Transverse colon (tissue), 4 donors: ENCODE data around the gene GDF11. TPM values are rescaled to one million over a fixed set of nuclear protein-coding genes. Genes with fewer than 3 reads are reported as not detected.

ENCODE experiments used
- DNase-seq: peaks from one replicate; pipeline ENCODE4 v3.0.0-alpha.2; 2019
- H3K27ac ChIP-seq, 4 donors: fragments of 200-600 bp; sonication (generic); 2 replicates each; pipeline ENCODE4 v1.5.1; 2016 to 2018; ENCODE audit warnings: inconsistent platforms in 4 of 4
- H3K27me3 ChIP-seq: fragments of 200-600 bp; sonication (generic); 2 replicates; pipeline ENCODE4 v1.5.1; 2017; ENCODE audit warnings: inconsistent platforms
- H3K36me3 ChIP-seq, 4 donors: fragments of 200-600 bp; sonication (generic); 2 replicates each; pipeline ENCODE4 v1.5.1; 2017 to 2019; ENCODE audit warnings: inconsistent platforms in 4 of 4
- H3K4me1 ChIP-seq, 4 donors: fragments of 200-600 bp; sonication (generic); 2 replicates each; pipeline ENCODE4 v1.5.1; 2017 to 2020; ENCODE audit warnings: inconsistent platforms in 4 of 4
- H3K4me3 ChIP-seq, 4 donors: fragments of 200-600 bp; sonication (generic); 1 replicate in 1 of 4; 2 replicates in 3 of 4; pipeline versions ENCODE4 v1.5.1 to v1.6.1; 2017 to 2019; ENCODE audit warnings: inconsistent platforms in 4 of 4
- H3K9me3 ChIP-seq, 2 donors: fragments of 200-600 bp; sonication (generic); 2 replicates each; pipeline ENCODE4 v1.5.1; 2017 to 2019; ENCODE audit warnings: inconsistent platforms in 2 of 2
- EP300 ChIP-seq: sonication (generic); formaldehyde crosslinking; IDR thresholded peaks from one replicate; pipeline ENCODE4 v1.6.1; 2017; ENCODE audit warnings: antibody characterized with exemption, low read depth
- POLR2A ChIP-seq: fragments of 450-650 bp; IDR thresholded peaks from one replicate; pipeline ENCODE4 v1.6.1; 2016; ENCODE audit warnings: antibody characterized with exemption, mild to moderate bottlenecking, moderate library complexity
- POLR2AphosphoS5 ChIP-seq, 3 donors: sonication (generic); formaldehyde crosslinking; IDR thresholded peaks; one replicate each; pipeline ENCODE4 v1.6.1; 2016; ENCODE audit warnings: antibody characterized with exemption in 3 of 3
- WGBS, 2 donors: methylation state at CpG; one replicate each; pipeline ENCODE4 v1.1.5; 2018; ENCODE audit warnings: low coverage in 1 of 2; 5-methylcytosine and 5-hydroxymethylcytosine counted together
- in situ Hi-C, 4 donors: fragments of 200-750 bp; cut with MboI; loops; one replicate each; pipeline versions ENCODE4 v1.15.0 to v1.15.1; 2017; ENCODE audit warnings: low sequenced_read_pairs in 3 of 4, low pct_ligation_motif_present in 1 of 4, low pct_unique_long_range_greater_than_20kb in 1 of 4
- intact Hi-C: fragments of 100-400 bp; cut with DNase I; formaldehyde crosslinking; loops from one replicate; pipeline ENCODE4 v1.15.1; 2023; ENCODE audit warnings: low total_unique reads
- total RNA-seq, 4 donors: library from RNA; depleted of rRNA; stranded (reverse); fragments of >200 nt; gene quantifications; one replicate each; pipeline ENCODE4 v1.1.0, GENCODE V29; 2016
- TF ChIP-seq, protein P1 (sequence below), 5 experiments: fragments of 200-600 bp in 3 of 5; fragments of 450-650 bp in 2 of 5; sonication (generic) in 3 of 5; IDR thresholded peaks; 1 replicate in 2 of 5; 2 replicates in 3 of 5; pipeline ENCODE4 v1.5.1; 2016 to 2017; ENCODE audit warnings: antibody characterized with exemption in 5 of 5, inconsistent platforms in 3 of 5, mild to moderate bottlenecking in 2 of 5, moderate library complexity in 1 of 5

Gene GDF11
- total RNA-seq, 4 donors from 2014 or later: 0.37 to 1.7 (median 0.60) TPM

- WGBS, 2 donors: 0% methylated on average over 1 to 33 of the region's 61 CpGs
- H3K36me3 ChIP-seq: no peaks in the 10 kb centered on the region
- TF ChIP-seq POLR2AphosphoS5 (IDR thresholded peaks at IDR 0.05) (peak; percentile 85 to 93 (median 88)), EP300 (peak; percentile 56), POLR2A (peak; percentile 81)
- TF ChIP-seq, protein P1, sequence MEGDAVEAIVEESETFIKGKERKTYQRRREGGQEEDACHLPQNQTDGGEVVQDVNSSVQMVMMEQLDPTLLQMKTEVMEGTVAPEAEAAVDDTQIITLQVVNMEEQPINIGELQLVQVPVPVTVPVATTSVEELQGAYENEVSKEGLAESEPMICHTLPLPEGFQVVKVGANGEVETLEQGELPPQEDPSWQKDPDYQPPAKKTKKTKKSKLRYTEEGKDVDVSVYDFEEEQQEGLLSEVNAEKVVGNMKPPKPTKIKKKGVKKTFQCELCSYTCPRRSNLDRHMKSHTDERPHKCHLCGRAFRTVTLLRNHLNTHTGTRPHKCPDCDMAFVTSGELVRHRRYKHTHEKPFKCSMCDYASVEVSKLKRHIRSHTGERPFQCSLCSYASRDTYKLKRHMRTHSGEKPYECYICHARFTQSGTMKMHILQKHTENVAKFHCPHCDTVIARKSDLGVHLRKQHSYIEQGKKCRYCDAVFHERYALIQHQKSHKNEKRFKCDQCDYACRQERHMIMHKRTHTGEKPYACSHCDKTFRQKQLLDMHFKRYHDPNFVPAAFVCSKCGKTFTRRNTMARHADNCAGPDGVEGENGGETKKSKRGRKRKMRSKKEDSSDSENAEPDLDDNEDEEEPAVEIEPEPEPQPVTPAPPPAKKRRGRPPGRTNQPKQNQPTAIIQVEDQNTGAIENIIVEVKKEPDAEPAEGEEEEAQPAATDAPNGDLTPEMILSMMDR (IDR thresholded peaks at IDR 0.05): peak in 1 of 5 experiments; percentile 23
- no peaks in the 10 kb centered on the region for H3K27me3 ChIP-seq
- intact Hi-C loops: no loop called here
- peaks cover 23 to 57% (median 39%) of the 10 kb centered on the region in 4 donors for H3K4me1 ChIP-seq
- DNase-seq: peak; percentile 92
- H3K4me3 ChIP-seq: peak within 1 kb of the TSS; percentile 87 to 99 (median 92)
- H3K27ac ChIP-seq: peak within 1 kb of the TSS; percentile 96 to 99 (median 98)
- no peaks in the 10 kb centered on the region for H3K9me3 ChIP-seq
- in situ Hi-C loops: loop anchor here in 1 of 4 donors (10.0 kb wide), 1 partner anchor 386 kb away; the partner anchor contains the start of genes RPL41 and ZC3H10
Measured at GRCh38 chr12:55728939-55729818, 13.7 kb upstream of the GDF11 start, which contains the start of gene CD63. TSS of gene CD63 (minus strand) at chr12:55729009. CDS start at chr12:55728341, 668 bp downstream.

DNA sequence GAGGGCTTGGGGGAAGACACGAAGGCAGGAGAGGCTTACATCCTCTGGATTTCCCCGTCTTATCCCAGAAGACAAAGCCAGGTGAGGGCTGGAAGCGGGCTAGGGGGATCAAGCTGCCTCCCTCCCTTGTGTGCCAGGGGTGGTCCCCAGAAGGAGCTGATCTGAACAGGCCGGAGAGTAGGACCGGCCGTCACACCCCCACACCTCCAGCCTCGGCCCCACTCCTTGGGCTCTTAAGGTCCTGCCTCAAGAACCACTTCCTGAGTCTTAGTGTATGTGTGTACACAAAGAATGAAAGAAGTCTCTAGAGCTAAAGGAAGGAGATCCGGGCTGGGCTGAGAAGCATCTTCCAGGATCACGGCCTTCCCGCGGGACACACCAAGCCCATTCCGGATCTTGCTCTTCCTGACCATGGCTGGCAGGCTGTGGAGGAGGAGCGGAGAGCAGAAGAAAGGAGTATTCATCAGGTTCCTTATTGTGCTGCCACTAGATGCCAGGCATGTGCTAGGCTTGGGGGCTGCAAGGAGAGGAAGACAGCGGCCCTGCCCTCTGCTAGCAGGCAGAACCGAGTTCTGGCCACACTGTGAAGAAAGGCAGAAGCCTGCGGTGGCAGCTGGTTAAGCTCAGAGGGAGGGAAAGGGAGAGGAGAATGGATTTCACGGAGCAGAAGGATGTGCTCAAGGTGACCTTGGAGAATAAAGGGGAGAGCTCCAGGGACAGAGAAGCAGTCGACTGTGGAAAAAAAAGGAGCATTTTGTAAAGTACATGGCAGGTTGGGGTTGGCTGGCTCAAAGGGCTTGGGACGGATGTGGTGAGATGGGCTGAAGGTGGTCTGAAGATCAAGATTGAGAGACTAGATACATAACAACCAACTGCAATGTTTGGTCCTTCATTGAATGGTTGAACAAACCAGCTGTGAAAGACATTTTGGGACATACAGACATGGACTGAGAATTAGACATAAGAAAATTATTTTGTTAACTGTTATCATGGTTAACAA is 12.8 kb upstream of the GDF11 start:
- intact Hi-C loops (no loop called here), in situ Hi-C loops (loop anchor here (5.0 to 10.0 kb wide), 4 partner anchors 85 to 385 kb away; partner anchors contain the start of genes DGKA (in 1 of the 4), ORMDL2 (in 1 of the 4), PYM1 (in 1 of the 4) and RPL41 (in 1 of the 4))
- WGBS, 2 donors: 11 to 12% methylated on average over 6 to 19 of the region's 19 CpGs
- peaks cover 17 to 48% (median 31%) of the 10 kb centered on the region in 4 donors for H3K4me1 ChIP-seq
- no peaks in the 10 kb centered on the region for H3K36me3 ChIP-seq
- H3K9me3 ChIP-seq: no peaks in the 10 kb centered on the region
- H3K27me3 ChIP-seq: no peaks in the 10 kb centered on the region
- TF ChIP-seq POLR2AphosphoS5 (IDR thresholded peaks at IDR 0.05): peak in 2 of 3 donors; percentile 26 to 74
- TF ChIP-seq, protein P1 (IDR thresholded peaks at IDR 0.05): no peak
- no peak for DNase-seq
- H3K4me3 ChIP-seq: peak overlapping the region; percentile 87 to 99 (median 92)
- H3K27ac ChIP-seq: peak overlapping the region; percentile 96 to 99 (median 98)

GRCh38 chr12:55732288-55732687 is 10.6 kb upstream of the GDF11 start:
- Histone ChIP-seq H3K27ac (peak overlapping the region in 1 of 4 donors; percentile 99), H3K36me3 (no peaks in the 10 kb centered on the region), H3K4me1 (peaks cover 8 to 32% (median 20%) of the 10 kb centered on the region in 4 donors), H3K27me3 (no peaks in the 10 kb centered on the region), H3K4me3 (no peak overlapping the region), H3K9me3 (no peaks in the 10 kb centered on the region)
- in situ Hi-C loops (loop anchor here in 3 of 4 donors (5.0 to 10.0 kb wide), 3 partner anchors 83 to 203 kb away; partner anchors contain the start of genes DGKA (in 1 of the 3), ORMDL2 (in 1 of the 3), PYM1 (in 1 of the 3) and SARNP (in 1 of the 3)), intact Hi-C loops (no loop called here)
- DNase-seq: no peak
- 84% methylated on average over 4 of the region's 4 CpGs; no CpG with 5 or more reads in 1 of the 2 donors for WGBS, 2 donors
- no peak for TF ChIP-seq EP300
- no peak for TF ChIP-seq POLR2AphosphoS5 (IDR thresholded peaks at IDR 0.05)
- TF ChIP-seq, protein P1 (IDR thresholded peaks at IDR 0.05): no peak
- no peak for TF ChIP-seq POLR2A
